HepG2 (cell line): ENCODE measurements around the gene RABGAP1. TPM values are rescaled to one million over a fixed set of nuclear protein-coding genes. Genes with fewer than 3 reads are reported as not detected.

ENCODE experiments used
- EEA1 ChIP-seq: sonication (generic); formaldehyde crosslinking; IDR thresholded peaks from 2 replicates; pipeline ENCODE4 v1.5.1; 2020; ENCODE audit warnings: mild to moderate bottlenecking, missing genetic modification reagents, borderline replicate concordance
- FOXA1 ChIP-seq, 2 experiments: fragments of 450-650 bp in 1 of 2; sonication (generic) in 1 of 2; formaldehyde crosslinking in 1 of 2; IDR thresholded peaks; 2 replicates each; pipeline versions ENCODE4 v1.4.0 to v1.6.1; 2016 to 2020; ENCODE audit warnings: missing genetic modification reagents in 1 of 2
- HNF4G ChIP-seq, 2 experiments: sonication (generic) in 1 of 2; formaldehyde crosslinking in 1 of 2; IDR thresholded peaks; 2 replicates each; pipeline versions ENCODE4 v1.4.0 to v1.6.1; 2011 to 2020; ENCODE audit warnings: borderline replicate concordance in 2 of 2, low read depth in 2 of 2, mild to moderate bottlenecking in 2 of 2, low read length in 1 of 2, missing genetic modification reagents in 1 of 2, moderate library complexity in 1 of 2
- LBX2 ChIP-seq: sonication (generic); formaldehyde crosslinking; IDR thresholded peaks from 2 replicates; pipeline ENCODE4 v1.5.0; 2020; ENCODE audit warnings: missing genetic modification reagents, mild to moderate bottlenecking, borderline replicate concordance
- SNAPC2 ChIP-seq: sonication (generic); formaldehyde crosslinking; IDR thresholded peaks from 2 replicates; pipeline ENCODE4 v1.8.1; 2022; ENCODE audit warnings: mild to moderate bottlenecking, missing genetic modification reagents
- ZFP36L2 ChIP-seq: sonication (generic); formaldehyde crosslinking; IDR thresholded peaks from 2 replicates; pipeline ENCODE4 v1.4.0; 2020; ENCODE audit warnings: missing genetic modification reagents
- ZNF292 ChIP-seq: sonication (generic); formaldehyde crosslinking; IDR thresholded peaks from 2 replicates; pipeline ENCODE4 v1.8.1; 2022; ENCODE audit warnings: mild to moderate bottlenecking, low read depth, missing genetic modification reagents, borderline replicate concordance
- ZNF605 ChIP-seq: sonication (generic); formaldehyde crosslinking; IDR thresholded peaks from 2 replicates; pipeline ENCODE4 v1.8.0; 2022; ENCODE audit warnings: mild to moderate bottlenecking, missing genetic modification reagents
- ZNF724P ChIP-seq: sonication (generic); formaldehyde crosslinking; IDR thresholded peaks from 2 replicates; pipeline ENCODE4 v1.8.0; 2022; ENCODE audit warnings: missing genetic modification reagents, borderline replicate concordance
- ZNF746 ChIP-seq: sonication (generic); formaldehyde crosslinking; IDR thresholded peaks from 2 replicates; pipeline ENCODE4 v1.8.0; 2022; ENCODE audit warnings: mild to moderate bottlenecking, missing genetic modification reagents
- ZNF878 ChIP-seq: sonication (generic); formaldehyde crosslinking; IDR thresholded peaks from 2 replicates; pipeline ENCODE4 v1.8.1; 2023; ENCODE audit warnings: mild to moderate bottlenecking, missing genetic modification reagents, moderate library complexity
- ZSCAN22 ChIP-seq: sonication (generic); formaldehyde crosslinking; IDR thresholded peaks from 2 replicates; pipeline ENCODE4 v1.4.0; 2020; ENCODE audit warnings: mild to moderate bottlenecking, missing genetic modification reagents
- polyA plus RNA-seq, 8 experiments: library from polyadenylated mRNA; depleted of rRNA in 3 of 8; stranded (reverse) in 7 of 8; unstranded in 1 of 8; fragments of >200 nt; fragmentation: Illumina TruSeq in 4 of 8; extraction: Trizol in 4 of 8; gene quantifications; 2 replicates each; pipeline versions ENCODE4 v1.2.1 to v1.2.3, GENCODE V29; 2011 to 2016; ENCODE audit warnings: low read depth in 4 of 8, missing spikeins in 1 of 8, mixed read lengths in 1 of 8; ENCODE audit not compliant: insufficient read depth in 1 of 8
- total RNA-seq, 5 experiments: library from RNA; depleted of rRNA; stranded (reverse); fragments of >200 nt; fragmentation: Illumina TruSeq; extraction: Trizol; gene quantifications; 2 replicates each; pipeline ENCODE4 v1.2.3, GENCODE V29; 2016; ENCODE audit warnings: low read depth in 1 of 5
- TF ChIP-seq, protein P1 (sequence below): sonication (generic); formaldehyde crosslinking; IDR thresholded peaks from 2 replicates; pipeline ENCODE4 v1.9.0; 2022; ENCODE audit warnings: missing genetic modification reagents, mild to moderate bottlenecking, borderline replicate concordance
- TF ChIP-seq, protein P2 (sequence below): sonication (generic); formaldehyde crosslinking; IDR thresholded peaks from 2 replicates; pipeline ENCODE4 v1.4.0; 2020; ENCODE audit warnings: mild to moderate bottlenecking, missing genetic modification reagents
- TF ChIP-seq, protein P3 (sequence below): sonication (generic); formaldehyde crosslinking; conservative IDR thresholded peaks from 2 replicates; pipeline ENCODE4 v1.8.1; 2023; ENCODE audit warnings: missing genetic modification reagents
- TF ChIP-seq, protein P4 (sequence below): sonication (generic); formaldehyde crosslinking; IDR thresholded peaks from 2 replicates; pipeline ENCODE4 v1.4.0; 2020; ENCODE audit warnings: missing genetic modification reagents
- TF ChIP-seq, protein P5 (sequence below): sonication (generic); formaldehyde crosslinking; IDR thresholded peaks from 2 replicates; pipeline ENCODE4 v1.5.0; 2020; ENCODE audit warnings: missing genetic modification reagents

The RABGAP1 gene
- total and polyA plus RNA-seq, 2 of the 13 experiments (the other 11 are each of a cell fraction or from before 2014, with no cell fraction given): 19.1 to 19.3 TPM

GRCh38 chr9:122931226-122932121, 9.3 kb upstream of the RABGAP1 start, which contains the start of gene ZBTB26 (continued):
- TF ChIP-seq EEA1 (CRISPR knock-in tag) (0 out of 2 replicates have a peak, but pooled peaks have one; percentile 68), ZNF292 (no peak; the same call in 1 of the 2 replicates), ZNF724P (CRISPR knock-in tag) (0 out of 2 replicates have a peak, but pooled peaks have one; percentile 39), ZNF605 (CRISPR knock-in tag) (peak; percentile 76; the same call in 1 of the 2 replicates), ZFP36L2 (CRISPR knock-in tag) (no peak), SNAPC2 (CRISPR knock-in tag) (peak; percentile 51; the same call in 1 of the 2 replicates), ZNF746 (CRISPR knock-in tag) (peak; percentile 74), FOXA1 (IDR thresholded peaks at IDR 0.05) (no peak), FOXA1 (CRISPR knock-in tag; IDR thresholded peaks at IDR 0.05) (peak; percentile 36; the same call in 1 of the 2 replicates), LBX2 (peak; percentile 35; the same call in 1 of the 2 replicates), ZSCAN22 (no peak; the same call in 1 of the 2 replicates), ZNF878 (peak; percentile 28; the same call in 1 of the 2 replicates), HNF4G (IDR thresholded peaks at IDR 0.05; ENCODE audit: borderline replicate concordance, low read depth, low read length) (peak; percentile 24; the same call in 1 of the 2 replicates), HNF4G (CRISPR knock-in tag; IDR thresholded peaks at IDR 0.05; ENCODE audit: borderline replicate concordance, low read depth) (peak; percentile 31; the same call in 1 of the 2 replicates)
- TF ChIP-seq, protein P1, sequence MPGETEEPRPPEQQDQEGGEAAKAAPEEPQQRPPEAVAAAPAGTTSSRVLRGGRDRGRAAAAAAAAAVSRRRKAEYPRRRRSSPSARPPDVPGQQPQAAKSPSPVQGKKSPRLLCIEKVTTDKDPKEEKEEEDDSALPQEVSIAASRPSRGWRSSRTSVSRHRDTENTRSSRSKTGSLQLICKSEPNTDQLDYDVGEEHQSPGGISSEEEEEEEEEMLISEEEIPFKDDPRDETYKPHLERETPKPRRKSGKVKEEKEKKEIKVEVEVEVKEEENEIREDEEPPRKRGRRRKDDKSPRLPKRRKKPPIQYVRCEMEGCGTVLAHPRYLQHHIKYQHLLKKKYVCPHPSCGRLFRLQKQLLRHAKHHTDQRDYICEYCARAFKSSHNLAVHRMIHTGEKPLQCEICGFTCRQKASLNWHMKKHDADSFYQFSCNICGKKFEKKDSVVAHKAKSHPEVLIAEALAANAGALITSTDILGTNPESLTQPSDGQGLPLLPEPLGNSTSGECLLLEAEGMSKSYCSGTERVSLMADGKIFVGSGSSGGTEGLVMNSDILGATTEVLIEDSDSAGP: peak; percentile 75; the same call in 1 of the 2 replicates
- TF ChIP-seq, protein P2, sequence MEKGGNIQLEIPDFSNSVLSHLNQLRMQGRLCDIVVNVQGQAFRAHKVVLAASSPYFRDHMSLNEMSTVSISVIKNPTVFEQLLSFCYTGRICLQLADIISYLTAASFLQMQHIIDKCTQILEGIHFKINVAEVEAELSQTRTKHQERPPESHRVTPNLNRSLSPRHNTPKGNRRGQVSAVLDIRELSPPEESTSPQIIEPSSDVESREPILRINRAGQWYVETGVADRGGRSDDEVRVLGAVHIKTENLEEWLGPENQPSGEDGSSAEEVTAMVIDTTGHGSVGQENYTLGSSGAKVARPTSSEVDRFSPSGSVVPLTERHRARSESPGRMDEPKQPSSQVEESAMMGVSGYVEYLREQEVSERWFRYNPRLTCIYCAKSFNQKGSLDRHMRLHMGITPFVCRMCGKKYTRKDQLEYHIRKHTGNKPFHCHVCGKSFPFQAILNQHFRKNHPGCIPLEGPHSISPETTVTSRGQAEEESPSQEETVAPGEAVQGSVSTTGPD (CRISPR knock-in tag): 0 out of 2 replicates have a peak, but pooled peaks have one; percentile 30
- TF ChIP-seq, protein P3, sequence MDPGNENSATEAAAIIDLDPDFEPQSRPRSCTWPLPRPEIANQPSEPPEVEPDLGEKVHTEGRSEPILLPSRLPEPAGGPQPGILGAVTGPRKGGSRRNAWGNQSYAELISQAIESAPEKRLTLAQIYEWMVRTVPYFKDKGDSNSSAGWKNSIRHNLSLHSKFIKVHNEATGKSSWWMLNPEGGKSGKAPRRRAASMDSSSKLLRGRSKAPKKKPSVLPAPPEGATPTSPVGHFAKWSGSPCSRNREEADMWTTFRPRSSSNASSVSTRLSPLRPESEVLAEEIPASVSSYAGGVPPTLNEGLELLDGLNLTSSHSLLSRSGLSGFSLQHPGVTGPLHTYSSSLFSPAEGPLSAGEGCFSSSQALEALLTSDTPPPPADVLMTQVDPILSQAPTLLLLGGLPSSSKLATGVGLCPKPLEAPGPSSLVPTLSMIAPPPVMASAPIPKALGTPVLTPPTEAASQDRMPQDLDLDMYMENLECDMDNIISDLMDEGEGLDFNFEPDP (CRISPR knock-in tag): no peak
- TF ChIP-seq, protein P4, sequence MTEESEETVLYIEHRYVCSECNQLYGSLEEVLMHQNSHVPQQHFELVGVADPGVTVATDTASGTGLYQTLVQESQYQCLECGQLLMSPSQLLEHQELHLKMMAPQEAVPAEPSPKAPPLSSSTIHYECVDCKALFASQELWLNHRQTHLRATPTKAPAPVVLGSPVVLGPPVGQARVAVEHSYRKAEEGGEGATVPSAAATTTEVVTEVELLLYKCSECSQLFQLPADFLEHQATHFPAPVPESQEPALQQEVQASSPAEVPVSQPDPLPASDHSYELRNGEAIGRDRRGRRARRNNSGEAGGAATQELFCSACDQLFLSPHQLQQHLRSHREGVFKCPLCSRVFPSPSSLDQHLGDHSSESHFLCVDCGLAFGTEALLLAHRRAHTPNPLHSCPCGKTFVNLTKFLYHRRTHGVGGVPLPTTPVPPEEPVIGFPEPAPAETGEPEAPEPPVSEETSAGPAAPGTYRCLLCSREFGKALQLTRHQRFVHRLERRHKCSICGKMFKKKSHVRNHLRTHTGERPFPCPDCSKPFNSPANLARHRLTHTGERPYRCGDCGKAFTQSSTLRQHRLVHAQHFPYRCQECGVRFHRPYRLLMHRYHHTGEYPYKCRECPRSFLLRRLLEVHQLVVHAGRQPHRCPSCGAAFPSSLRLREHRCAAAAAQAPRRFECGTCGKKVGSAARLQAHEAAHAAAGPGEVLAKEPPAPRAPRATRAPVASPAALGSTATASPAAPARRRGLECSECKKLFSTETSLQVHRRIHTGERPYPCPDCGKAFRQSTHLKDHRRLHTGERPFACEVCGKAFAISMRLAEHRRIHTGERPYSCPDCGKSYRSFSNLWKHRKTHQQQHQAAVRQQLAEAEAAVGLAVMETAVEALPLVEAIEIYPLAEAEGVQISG: peak; percentile 88
- TF ChIP-seq, protein P5, sequence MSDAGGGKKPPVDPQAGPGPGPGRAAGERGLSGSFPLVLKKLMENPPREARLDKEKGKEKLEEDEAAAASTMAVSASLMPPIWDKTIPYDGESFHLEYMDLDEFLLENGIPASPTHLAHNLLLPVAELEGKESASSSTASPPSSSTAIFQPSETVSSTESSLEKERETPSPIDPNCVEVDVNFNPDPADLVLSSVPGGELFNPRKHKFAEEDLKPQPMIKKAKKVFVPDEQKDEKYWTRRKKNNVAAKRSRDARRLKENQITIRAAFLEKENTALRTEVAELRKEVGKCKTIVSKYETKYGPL (CRISPR knock-in tag): no peak
